Measurements from ENCODE around the gene IQCM. TPM values are rescaled to one million over a fixed set of nuclear protein-coding genes. Genes with fewer than 3 reads are reported as not detected.

IQCM gene, protein sequence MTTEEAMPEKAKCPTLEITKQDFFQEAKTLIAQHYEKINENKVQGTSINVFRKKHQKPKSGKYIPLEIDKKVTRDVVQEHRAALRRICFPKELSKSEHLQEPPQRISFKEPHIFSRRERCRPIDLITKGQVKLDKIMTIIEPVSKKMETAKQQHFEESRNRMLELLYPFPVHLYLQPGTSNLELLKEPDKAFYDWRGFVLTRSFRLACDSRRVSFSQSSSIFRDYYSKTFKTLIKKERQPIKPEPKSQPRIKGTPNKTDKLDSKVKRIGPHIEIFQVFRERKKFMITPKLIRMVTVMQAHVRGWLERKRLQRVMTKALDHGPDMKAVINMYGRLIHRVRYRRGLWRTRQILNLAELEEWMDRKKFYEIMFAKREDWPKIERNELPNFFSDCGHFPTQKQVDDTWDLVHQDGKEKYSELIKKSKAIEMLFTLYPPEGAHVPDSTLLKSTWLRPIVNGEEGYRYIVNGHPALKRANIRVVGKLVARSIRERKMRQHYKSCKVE
- not detected in 5 replicates for total RNA-seq (2022; extraction: Qiagen RNA extraction; ENCODE audit: low read depth)

DNA sequence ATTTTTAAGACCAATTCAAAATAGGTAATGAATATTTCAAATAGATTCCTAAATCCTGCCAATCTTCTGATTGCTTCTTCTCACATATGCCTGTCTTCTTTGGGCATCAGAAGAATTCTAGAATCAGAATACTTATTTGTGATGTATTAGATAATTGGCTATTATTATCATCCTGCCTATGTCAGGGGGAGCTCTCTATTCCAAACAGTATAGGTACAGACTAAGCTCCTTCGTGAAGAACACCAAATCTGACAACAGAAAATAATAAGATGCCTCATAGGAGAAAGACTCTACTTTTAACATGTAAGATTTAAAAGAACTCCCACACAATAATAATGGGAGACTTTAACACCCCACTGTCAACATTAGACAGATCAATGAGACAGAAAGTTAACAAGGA lies at the start of gene IQCM:
Gene IQCM (minus strand): TSS at position 101 of the 400 bp plus-strand sequence. CDS start 73,152 bp downstream, outside the sequence.

